GM19455 (cell line): ENCODE data around the gene NRN1.
"Not testable (repeated sequence)": the region's sequence is repeated elsewhere in the genome, so short reads cannot be mapped to it uniquely, and the experiment has no call there.

ENCODE experiments used
- ATAC-seq: cut with Tn5 transposase; IDR thresholded peaks from one replicate; pipeline ENCODE4 v1.9.1; 2021; ENCODE audit not compliant: unreplicated experiment

NRN1 gene

GRCh38 chr6:6006428-6007365, at the start of gene NRN1:
NRN1 (minus strand) TSS chr6:6006925; CDS start chr6:6006749, 176 bp downstream.
- ATAC-seq = no peak

- ATAC-seq = no peak
Observed at GRCh38 chr6:6052216-6052615, 45.5 kb upstream of the NRN1 start.

- no peak for ATAC-seq
Observed at GRCh38 chr6:6046716-6047115, 40.0 kb upstream of the NRN1 start.

GRCh38 chr6:6039946-6040509, 33.3 kb upstream of the NRN1 start:
- ATAC-seq = no peak

GRCh38 chr6:6037179-6037578, 30.5 kb upstream of the NRN1 start:
- ATAC-seq = no peak

GRCh38 chr6:6033858-6034257, 27.1 kb upstream of the NRN1 start:
- no peak for ATAC-seq

- no peak for ATAC-seq
Observed at GRCh38 chr6:6026513-6027205, 19.9 kb upstream of the NRN1 start.

- no peak for ATAC-seq
Observed at GRCh38 chr6:6025736-6026135, 19.0 kb upstream of the NRN1 start.

GRCh38 chr6:6024220-6024619, 17.5 kb upstream of the NRN1 start:
- no peak for ATAC-seq

GRCh38 chr6:6022841-6023240, 16.1 kb upstream of the NRN1 start:
- ATAC-seq = not testable (repeated sequence)

GRCh38 chr6:6008648-6009421, 2.1 kb upstream of the NRN1 start:
- ATAC-seq = peak; percentile 80

GRCh38 chr6:6008089-6008647, 1.4 kb upstream of the NRN1 start:
- peak; percentile 26 for ATAC-seq

GRCh38 chr6:6007366-6008088, 802 bp upstream of the NRN1 start:
- ATAC-seq = no peak

GRCh38 chr6:6006006-6006427, 708 bp downstream of the NRN1 start:
- no peak for ATAC-seq

- ATAC-seq = no peak
Observed at GRCh38 chr6:6005051-6006005, 1.4 kb downstream of the NRN1 start.

GRCh38 chr6:6004390-6004995, 2.2 kb downstream of the NRN1 start:
- ATAC-seq = no peak

- no peak for ATAC-seq
Observed at GRCh38 chr6:6003621-6004366, 2.9 kb downstream of the NRN1 start.
